Body of pancreas (tissue), 4 donors: Measurements from ENCODE around the gene LRP1-AS. TPM values are rescaled to one million over a fixed set of nuclear protein-coding genes. Genes with fewer than 3 reads are reported as not detected.

ENCODE experiments used
- ATAC-seq: fragments of 150-250 bp; one replicate; pipeline ENCODE4 v1.9.1; 2016
- DNase-seq, 4 donors: peaks; one replicate each; pipeline ENCODE4 v3.0.0-alpha.2; 2019
- H3K27ac ChIP-seq, 4 donors: fragments of 200-600 bp; sonication (generic); 1 replicate in 3 of 4; 2 replicates in 1 of 4; pipeline versions ENCODE4 v1.5.1 to v1.6.1; 2016 to 2019; ENCODE audit warnings: mild to moderate bottlenecking in 1 of 4, mixed read lengths in 1 of 4, moderate library complexity in 1 of 4
- H3K27me3 ChIP-seq, 2 donors: fragments of 200-600 bp; sonication (generic); one replicate each; pipeline ENCODE4 v1.6.0; 2016; ENCODE audit warnings: mild to moderate bottlenecking in 1 of 2
- H3K36me3 ChIP-seq, 2 donors: fragments of 200-600 bp; sonication (generic); replicated peaks in 1 of 2; 2 replicates each; pipeline ENCODE4 v1.5.1; 2016; ENCODE audit warnings: low read depth in 2 of 2; ENCODE audit not compliant: insufficient read depth in 1 of 2
- H3K4me1 ChIP-seq: fragments of 200-600 bp; sonication (generic); one replicate; pipeline ENCODE4 v1.6.0; 2016
- H3K4me3 ChIP-seq, 2 donors: fragments of 200-600 bp; sonication (generic); 1 replicate in 1 of 2; 2 replicates in 1 of 2; pipeline ENCODE4 v1.5.1; 2016 to 2019
- H3K9me3 ChIP-seq, 3 donors: fragments of 200-600 bp; sonication (generic); 1 replicate in 2 of 3; 2 replicates in 1 of 3; pipeline ENCODE4 v1.5.1; 2016
- POLR2A ChIP-seq, 3 donors: fragments of 450-650 bp; IDR thresholded peaks; one replicate each; pipeline ENCODE4 v1.6.1; 2016; ENCODE audit warnings: antibody characterized with exemption in 3 of 3, mild to moderate bottlenecking in 2 of 3
- WGBS, 2 donors: methylation state at CpG; one replicate each; pipeline ENCODE4 v1.1.5; 2017; 5-methylcytosine and 5-hydroxymethylcytosine counted together
- intact Hi-C: fragments of 100-400 bp; cut with DNase I; formaldehyde crosslinking; loops from one replicate; pipeline ENCODE4 v1.15.1; 2023
- total RNA-seq, 2 donors: library from RNA; depleted of rRNA; stranded (reverse); fragments of >200 nt; gene quantifications; one replicate each; pipeline ENCODE4 v1.1.0, GENCODE V29; 2016
- TF ChIP-seq, protein P1 (sequence below), 7 experiments: fragments of 450-650 bp in 4 of 7; fragments of 200-600 bp in 3 of 7; sonication (generic) in 3 of 7; IDR thresholded peaks; one replicate each; pipeline ENCODE4 v1.5.1; 2016 to 2019; ENCODE audit warnings: antibody characterized with exemption in 7 of 7

The LRP1-AS gene
- total RNA-seq, 2 donors from 2014 or later = not detected

DNA sequence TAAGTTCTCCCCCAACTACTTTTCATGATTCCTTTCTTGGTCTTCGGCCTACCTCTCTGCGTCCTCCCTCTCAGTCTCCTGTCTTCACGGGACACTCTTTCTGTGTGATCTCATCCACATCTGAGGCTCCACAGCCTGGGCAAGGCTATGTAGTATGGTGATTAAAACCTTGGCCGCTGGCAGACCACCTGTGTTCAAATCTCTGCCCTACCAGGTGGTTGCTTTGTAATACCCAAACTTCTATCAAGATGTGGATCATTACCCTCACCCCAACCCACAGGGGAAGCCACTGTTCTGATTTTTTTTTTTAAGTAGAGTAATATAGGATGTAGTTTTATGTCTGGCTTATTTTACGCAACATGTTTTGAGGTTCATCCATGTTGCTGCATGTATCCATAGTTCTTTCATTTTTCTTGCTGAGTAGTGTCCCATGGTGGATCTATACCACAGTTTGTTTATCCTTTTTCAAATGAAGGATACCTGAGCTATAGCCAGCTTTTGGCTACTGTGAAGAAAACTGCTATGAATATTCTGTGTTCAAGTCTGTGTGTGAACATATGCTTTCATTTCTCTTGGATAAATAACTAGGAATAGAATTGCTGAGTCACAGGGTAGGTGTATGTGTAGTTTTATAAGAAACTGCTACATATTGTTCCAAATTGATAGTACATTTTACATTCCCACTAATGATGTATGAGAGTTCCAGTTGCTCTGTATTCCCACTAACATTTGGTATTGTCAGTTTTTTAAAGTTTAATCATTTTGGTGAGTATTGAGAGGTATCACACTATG lies 27.9 kb downstream of the LRP1-AS start:
- DNase-seq (no peak), ATAC-seq (no peak)
- intact Hi-C loops = loop anchor here (5.0 kb wide), 1 partner anchor 52 kb away; no protein-coding TSS in a partner anchor

DNA sequence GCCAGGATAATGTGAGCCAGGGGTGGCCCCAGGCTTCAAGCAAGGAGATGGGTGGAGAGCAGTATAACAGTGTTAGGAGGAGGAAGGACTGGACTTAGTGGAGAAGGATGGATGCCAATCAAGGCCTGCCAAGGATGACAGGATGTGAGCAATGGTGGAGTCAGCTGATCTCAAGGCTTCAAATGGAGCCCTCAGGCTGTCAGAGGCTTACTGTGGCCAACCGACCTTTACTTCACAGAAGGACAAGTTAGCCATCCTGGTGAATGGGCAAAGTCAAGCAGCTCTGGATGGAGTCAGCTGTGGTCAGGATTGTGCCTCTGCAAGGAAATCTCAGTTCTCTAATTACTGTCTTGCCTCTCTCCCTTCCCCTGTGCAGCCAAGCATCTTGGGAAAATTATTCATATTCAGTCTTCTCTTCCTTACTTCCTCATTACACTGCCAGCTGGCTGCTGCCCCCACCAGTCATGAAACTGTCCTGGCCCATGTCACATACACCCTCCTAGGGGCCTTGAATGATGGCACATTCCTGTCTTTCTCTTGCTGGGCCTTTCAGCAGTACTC lies 28.6 kb downstream of the LRP1-AS start:
- no peak overlapping the region for H3K27ac ChIP-seq

More for the DNA sequence above, 27.9 kb downstream of the LRP1-AS start:
- no peaks in the 10 kb centered on the region for H3K4me1 ChIP-seq
- H3K27ac ChIP-seq = no peak overlapping the region
- TF ChIP-seq, protein P1, sequence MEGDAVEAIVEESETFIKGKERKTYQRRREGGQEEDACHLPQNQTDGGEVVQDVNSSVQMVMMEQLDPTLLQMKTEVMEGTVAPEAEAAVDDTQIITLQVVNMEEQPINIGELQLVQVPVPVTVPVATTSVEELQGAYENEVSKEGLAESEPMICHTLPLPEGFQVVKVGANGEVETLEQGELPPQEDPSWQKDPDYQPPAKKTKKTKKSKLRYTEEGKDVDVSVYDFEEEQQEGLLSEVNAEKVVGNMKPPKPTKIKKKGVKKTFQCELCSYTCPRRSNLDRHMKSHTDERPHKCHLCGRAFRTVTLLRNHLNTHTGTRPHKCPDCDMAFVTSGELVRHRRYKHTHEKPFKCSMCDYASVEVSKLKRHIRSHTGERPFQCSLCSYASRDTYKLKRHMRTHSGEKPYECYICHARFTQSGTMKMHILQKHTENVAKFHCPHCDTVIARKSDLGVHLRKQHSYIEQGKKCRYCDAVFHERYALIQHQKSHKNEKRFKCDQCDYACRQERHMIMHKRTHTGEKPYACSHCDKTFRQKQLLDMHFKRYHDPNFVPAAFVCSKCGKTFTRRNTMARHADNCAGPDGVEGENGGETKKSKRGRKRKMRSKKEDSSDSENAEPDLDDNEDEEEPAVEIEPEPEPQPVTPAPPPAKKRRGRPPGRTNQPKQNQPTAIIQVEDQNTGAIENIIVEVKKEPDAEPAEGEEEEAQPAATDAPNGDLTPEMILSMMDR (IDR thresholded peaks at IDR 0.05) = no peak
- TF ChIP-seq POLR2A (IDR thresholded peaks at IDR 0.05) = no peak
- H3K9me3 ChIP-seq = no peaks in the 10 kb centered on the region
- H3K27me3 ChIP-seq = no peaks in the 10 kb centered on the region
- no peak overlapping the region for H3K4me3 ChIP-seq
- no peaks in the 10 kb centered on the region for H3K36me3 ChIP-seq
- WGBS, 2 donors = 88 to 89% methylated on average over 5 of the region's 5 CpGs

DNA sequence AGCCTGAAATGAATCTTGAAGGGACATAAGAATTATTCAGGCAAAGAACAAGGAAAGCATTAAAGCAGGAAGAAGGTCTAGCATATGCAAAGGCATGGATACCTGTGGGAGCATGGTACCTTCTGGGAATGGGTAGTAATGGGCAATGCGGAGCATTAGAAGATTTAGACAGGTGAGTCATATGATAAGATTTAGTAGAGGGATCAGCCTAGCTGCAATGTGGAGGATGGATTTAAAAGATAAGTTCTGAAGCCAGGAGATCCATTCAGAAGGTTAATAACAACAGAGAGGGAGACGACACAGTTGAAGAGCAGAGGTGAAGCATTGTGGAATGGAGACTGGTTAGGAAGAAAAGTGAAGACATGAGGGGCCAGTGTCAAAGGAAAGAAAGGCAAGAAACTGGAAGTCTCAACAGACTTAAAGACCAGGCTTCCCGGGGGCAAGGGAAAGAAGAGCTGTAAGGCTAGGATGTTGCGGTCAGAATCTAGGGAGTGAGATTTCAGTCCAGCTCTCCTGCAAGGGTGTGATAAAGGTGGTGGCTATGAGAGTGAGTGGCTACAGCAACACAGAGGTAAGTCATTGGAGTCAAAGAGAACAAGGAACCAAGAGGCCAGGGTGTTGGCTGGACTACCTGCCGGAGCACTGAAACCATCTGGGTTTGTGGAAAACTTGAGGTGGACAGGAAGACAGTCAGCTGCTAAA lies 30.7 kb downstream of the LRP1-AS start:
- Histone ChIP-seq H3K4me3 (no peak overlapping the region), H3K9me3 (no peaks in the 10 kb centered on the region), H3K27ac (no peak overlapping the region), H3K27me3 (no peaks in the 10 kb centered on the region), H3K4me1 (no peaks in the 10 kb centered on the region), H3K36me3 (no peaks in the 10 kb centered on the region)
- ATAC-seq (no peak), DNase-seq (no peak)
- WGBS, 2 donors = 79 to 82% methylated on average over 5 of the region's 5 CpGs
- no peak for TF ChIP-seq POLR2A (IDR thresholded peaks at IDR 0.05)
- TF ChIP-seq, protein P1 (IDR thresholded peaks at IDR 0.05) = no peak
- intact Hi-C loops = loop anchor here (5.0 kb wide), 1 partner anchor 49 kb away; no protein-coding TSS in a partner anchor

More for the DNA sequence above, 28.6 kb downstream of the LRP1-AS start:
- Histone ChIP-seq H3K4me1 (no peaks in the 10 kb centered on the region), H3K27me3 (no peaks in the 10 kb centered on the region), H3K4me3 (no peak overlapping the region), H3K36me3 (no peaks in the 10 kb centered on the region), H3K9me3 (no peaks in the 10 kb centered on the region)
- peak; percentile 21 for ATAC-seq
- intact Hi-C loops = loop anchor here (5.0 kb wide), 1 partner anchor 51 kb away; no protein-coding TSS in a partner anchor
- WGBS, 2 donors = 75 to 100% methylated on average over 1 of the region's 1 CpG
- no peak for TF ChIP-seq POLR2A (IDR thresholded peaks at IDR 0.05)
- TF ChIP-seq, protein P1 (IDR thresholded peaks at IDR 0.05) = no peak
- peak in 1 of 4 donors; percentile 44 for DNase-seq

DNA sequence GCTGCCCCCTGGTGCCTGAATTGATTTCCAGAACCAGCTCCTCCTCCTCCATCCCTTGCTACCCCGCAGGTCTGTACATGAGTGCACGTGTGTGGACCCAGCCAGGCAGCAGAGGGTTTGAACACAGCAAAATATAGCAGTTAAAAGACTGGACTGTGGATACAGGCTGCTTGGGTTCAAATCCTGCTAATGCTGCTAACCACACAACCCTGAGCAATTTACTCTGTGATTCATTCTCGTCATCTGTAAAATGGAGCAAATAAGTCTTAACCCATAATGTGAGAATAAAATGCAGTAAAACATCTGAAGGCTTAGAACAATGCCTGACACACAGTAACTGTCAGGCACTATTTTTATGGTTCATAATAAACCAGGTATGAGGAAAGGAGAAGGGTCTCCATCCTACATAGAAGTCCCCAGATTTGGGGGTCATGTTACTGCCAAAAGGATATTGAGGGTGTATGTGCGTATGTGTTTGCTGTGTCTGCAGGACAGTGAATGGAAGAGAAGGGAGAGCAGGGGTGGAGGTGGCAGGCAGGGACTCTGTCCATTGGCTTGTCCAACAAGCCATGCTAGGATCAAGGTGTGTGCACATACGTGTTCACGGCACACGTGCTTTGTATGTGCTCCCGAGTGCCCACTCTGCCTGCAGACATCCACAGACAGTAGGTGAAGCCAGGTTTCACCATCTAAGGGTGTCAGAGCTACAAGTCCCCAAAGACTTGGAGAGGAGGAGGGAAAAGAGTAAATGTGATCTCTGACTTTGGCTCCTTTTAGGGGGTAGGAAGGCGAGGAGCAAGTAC lies 34.7 kb downstream of the LRP1-AS start:
- peak overlapping the region in 1 of 2 donors; percentile 14 for H3K4me3 ChIP-seq
- intact Hi-C loops = no loop called here
- no peaks in the 10 kb centered on the region for H3K9me3 ChIP-seq
- no peak for ATAC-seq
- TF ChIP-seq, protein P1 (IDR thresholded peaks at IDR 0.05) = peak in 3 of 7 experiments; percentile 65 to 77 (median 67)
- TF ChIP-seq POLR2A (IDR thresholded peaks at IDR 0.05) = no peak
- no peaks in the 10 kb centered on the region for H3K36me3 ChIP-seq
- H3K27me3 ChIP-seq = no peaks in the 10 kb centered on the region
- H3K4me1 ChIP-seq = peaks cover 13% of the 10 kb centered on the region
- WGBS, 2 donors = 41 to 47% methylated on average over 9 of the region's 9 CpGs
- DNase-seq = peak in 1 of 4 donors; percentile 86
- H3K27ac ChIP-seq = peak overlapping the region; percentile 97 to 100 (median 98)
